Transverse colon (tissue), 4 donors: ENCODE data around the gene PTPRG.

Source experiments
- EP300 ChIP-seq: sonication (generic); formaldehyde crosslinking; IDR thresholded peaks from one replicate; pipeline ENCODE4 v1.6.1; 2017; ENCODE audit warnings: antibody characterized with exemption, low read depth
- POLR2A ChIP-seq: fragments of 450-650 bp; IDR thresholded peaks from one replicate; pipeline ENCODE4 v1.6.1; 2016; ENCODE audit warnings: antibody characterized with exemption, mild to moderate bottlenecking, moderate library complexity
- POLR2AphosphoS5 ChIP-seq, 3 donors: sonication (generic); formaldehyde crosslinking; IDR thresholded peaks; one replicate each; pipeline ENCODE4 v1.6.1; 2016; ENCODE audit warnings: antibody characterized with exemption in 3 of 3
- TF ChIP-seq, protein P1 (sequence below), 5 experiments: fragments of 200-600 bp in 3 of 5; fragments of 450-650 bp in 2 of 5; sonication (generic) in 3 of 5; IDR thresholded peaks; 1 replicate in 2 of 5; 2 replicates in 3 of 5; pipeline ENCODE4 v1.5.1; 2016 to 2017; ENCODE audit warnings: antibody characterized with exemption in 5 of 5, inconsistent platforms in 3 of 5, mild to moderate bottlenecking in 2 of 5, moderate library complexity in 1 of 5

DNA sequence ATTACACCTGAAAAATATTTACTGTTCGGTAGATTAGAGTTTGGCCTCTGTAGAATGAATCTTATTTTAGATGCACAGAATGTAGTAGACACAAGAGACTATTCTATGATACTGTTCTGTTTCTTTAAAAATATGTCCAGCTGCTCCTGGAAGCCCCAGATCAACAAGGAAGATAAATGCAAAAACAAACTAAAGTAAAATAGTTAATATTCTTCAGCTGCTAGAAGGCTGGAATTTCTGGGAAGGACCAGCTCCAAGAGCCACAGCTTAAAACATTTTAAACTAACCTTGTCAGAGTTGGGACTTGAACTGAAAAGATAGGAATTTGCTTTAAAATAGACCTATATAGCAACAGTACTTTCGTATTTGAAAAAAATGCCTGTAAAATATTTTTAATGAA is 277.9 kb downstream of the PTPRG start:
- TF ChIP-seq EP300 (no peak), POLR2A (no peak), POLR2AphosphoS5 (IDR thresholded peaks at IDR 0.05) (no peak)
- TF ChIP-seq, protein P1, sequence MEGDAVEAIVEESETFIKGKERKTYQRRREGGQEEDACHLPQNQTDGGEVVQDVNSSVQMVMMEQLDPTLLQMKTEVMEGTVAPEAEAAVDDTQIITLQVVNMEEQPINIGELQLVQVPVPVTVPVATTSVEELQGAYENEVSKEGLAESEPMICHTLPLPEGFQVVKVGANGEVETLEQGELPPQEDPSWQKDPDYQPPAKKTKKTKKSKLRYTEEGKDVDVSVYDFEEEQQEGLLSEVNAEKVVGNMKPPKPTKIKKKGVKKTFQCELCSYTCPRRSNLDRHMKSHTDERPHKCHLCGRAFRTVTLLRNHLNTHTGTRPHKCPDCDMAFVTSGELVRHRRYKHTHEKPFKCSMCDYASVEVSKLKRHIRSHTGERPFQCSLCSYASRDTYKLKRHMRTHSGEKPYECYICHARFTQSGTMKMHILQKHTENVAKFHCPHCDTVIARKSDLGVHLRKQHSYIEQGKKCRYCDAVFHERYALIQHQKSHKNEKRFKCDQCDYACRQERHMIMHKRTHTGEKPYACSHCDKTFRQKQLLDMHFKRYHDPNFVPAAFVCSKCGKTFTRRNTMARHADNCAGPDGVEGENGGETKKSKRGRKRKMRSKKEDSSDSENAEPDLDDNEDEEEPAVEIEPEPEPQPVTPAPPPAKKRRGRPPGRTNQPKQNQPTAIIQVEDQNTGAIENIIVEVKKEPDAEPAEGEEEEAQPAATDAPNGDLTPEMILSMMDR (IDR thresholded peaks at IDR 0.05), result no peak
